Activated naive CD8-positive, alpha-beta T cell treated with anti-CD3 and anti-CD28 coated beads, Interleukin-2, amount 10 ng/mL, durations not matched to agents 7 days and 5 days (primary cell): ENCODE data around the gene SIM1. TPM values are rescaled to one million over a fixed set of nuclear protein-coding genes. Genes with fewer than 3 reads are reported as not detected.

Experiments used
- ATAC-seq: fragments of 150-1000 bp; cut with Tn5 transposase; one replicate; pipeline ENCODE4 v1.10.0; 2021; ENCODE audit warnings: low read depth, moderate library complexity
- POLR2A ChIA-PET: fragments of 350-600 bp; sonication (Branson Sonifier 250); formaldehyde crosslinking; loops from one replicate; lab custom pipeline; 2021; ENCODE audit warnings: antibody characterized with exemption; lab: Charles Lee
- DNase-seq: peaks from one replicate; pipeline ENCODE4 v3.0.0; 2021
- H3K27ac Mint-ChIP-seq: one replicate; pipeline ENCODE4 v1.8.0; 2022; ENCODE audit warnings: mild to moderate bottlenecking, mixed read lengths
- H3K27me3 Mint-ChIP-seq: one replicate; pipeline ENCODE4 v1.8.0; 2022; ENCODE audit warnings: mild to moderate bottlenecking, moderate library complexity, mixed read lengths
- H3K36me3 Mint-ChIP-seq: one replicate; pipeline ENCODE4 v1.8.0; 2021; ENCODE audit warnings: mild to moderate bottlenecking, mixed read lengths
- H3K4me1 Mint-ChIP-seq: one replicate; pipeline ENCODE4 v1.8.0; 2021; ENCODE audit warnings: mixed read lengths
- H3K4me3 Mint-ChIP-seq: one replicate; pipeline ENCODE4 v1.8.0; 2022; ENCODE audit warnings: mild to moderate bottlenecking, moderate library complexity, mixed read lengths
- H3K9me3 Mint-ChIP-seq: one replicate; pipeline ENCODE4 v1.8.0; 2021; ENCODE audit warnings: mixed read lengths
- total RNA-seq, 2 experiments: library from RNA; stranded (reverse); gene quantifications; one replicate each; pipeline ENCODE4 v1.2.3, GENCODE V29; 2021

Gene SIM1
- total RNA-seq, 2 experiments from 2014 or later = not detected

DNA sequence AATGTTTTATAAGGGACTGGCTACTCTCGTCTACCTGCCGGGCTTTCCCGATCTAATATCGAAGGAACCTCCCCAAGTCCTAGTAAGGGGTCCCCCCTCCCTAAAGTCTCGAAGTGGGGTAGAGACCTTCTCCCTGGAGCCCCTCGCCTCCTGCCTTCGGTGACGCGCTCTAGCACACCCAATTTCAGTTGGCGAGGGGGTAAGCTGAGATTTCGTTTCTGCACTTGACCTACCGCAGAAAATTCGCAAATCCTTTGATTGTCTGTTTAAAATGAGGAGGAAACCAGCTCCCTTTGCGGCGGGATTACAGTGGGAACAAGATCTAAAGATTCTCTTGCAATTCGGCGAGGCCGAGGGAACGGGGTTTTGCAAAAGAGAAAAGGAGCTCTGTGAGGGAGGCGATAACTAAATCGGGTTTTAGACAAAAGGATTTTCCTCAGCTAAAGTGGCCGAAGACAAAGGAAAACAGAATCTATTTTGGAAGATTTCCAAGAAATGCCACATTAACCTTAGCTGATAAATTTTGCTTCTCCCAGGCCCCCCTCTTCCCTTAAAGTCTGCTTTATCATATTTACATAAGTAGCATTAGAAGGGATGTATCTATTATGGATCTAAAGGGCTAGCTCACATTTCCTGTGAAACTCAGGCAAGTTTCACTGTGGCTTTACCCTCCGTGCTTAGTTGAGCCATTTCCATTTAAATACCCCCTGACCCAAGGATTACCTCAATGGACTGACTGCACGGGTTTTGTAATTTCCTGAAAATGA, 8.4 kb downstream of the SIM1 start:
- Mint-ChIP-seq H3K36me3 (no peaks in the 10 kb centered on the region), H3K27ac (peak overlapping the region; percentile 48), H3K9me3 (peaks cover 5% of the 10 kb centered on the region), H3K4me1 (peaks cover 3% of the 10 kb centered on the region), H3K4me3 (no peak overlapping the region), H3K27me3 (peaks cover 10% of the 10 kb centered on the region)
- no peak for DNase-seq
- no peak for ATAC-seq
- POLR2A ChIA-PET = no interaction called here

DNA sequence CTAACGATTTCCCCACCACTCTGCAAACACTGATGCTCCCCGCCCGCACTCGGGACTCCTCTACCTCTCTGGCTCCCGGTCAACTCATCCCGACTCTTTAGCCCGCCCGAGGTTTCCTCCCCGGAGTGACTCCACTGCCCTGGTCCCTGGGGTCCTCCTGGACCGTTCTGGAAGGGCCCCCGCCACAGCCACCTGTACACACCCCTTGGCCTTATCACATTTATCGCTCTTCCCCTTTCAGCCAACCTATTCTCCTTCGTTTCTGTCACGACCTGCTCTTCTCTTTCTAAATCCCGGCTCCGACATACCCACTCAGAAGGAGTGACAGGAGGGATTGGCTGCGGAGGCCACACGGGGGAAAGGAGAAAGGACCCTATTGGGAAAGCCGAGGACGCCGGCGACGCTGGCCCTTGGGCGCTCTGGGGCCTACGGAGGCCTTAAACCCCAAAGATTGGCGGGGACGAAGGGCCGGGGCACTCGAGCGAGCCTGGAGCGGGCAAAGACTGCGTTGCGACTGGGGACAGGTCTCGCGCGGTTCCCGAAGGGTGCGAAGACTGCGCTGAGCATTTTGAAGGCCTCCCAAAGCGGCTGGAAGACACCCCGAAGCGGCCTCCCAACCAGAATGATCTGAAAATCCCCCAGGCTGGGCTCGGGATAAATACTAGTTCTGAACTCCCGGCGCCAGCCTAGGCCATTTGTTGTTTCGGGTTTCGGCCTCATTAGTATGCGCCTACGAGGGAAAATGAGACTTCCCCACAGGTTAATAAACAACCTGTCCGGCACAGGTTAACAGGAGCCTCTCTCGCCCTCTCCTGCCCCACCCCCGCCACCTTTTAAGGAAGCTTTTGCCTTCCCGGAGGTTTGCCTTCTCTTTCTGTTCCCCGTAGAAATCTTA, 9.2 kb downstream of the SIM1 start:
- peaks cover 3% of the 10 kb centered on the region for H3K4me1 Mint-ChIP-seq
- no peak overlapping the region for H3K4me3 Mint-ChIP-seq
- no peak for ATAC-seq
- POLR2A ChIA-PET = no interaction called here
- H3K27ac Mint-ChIP-seq = peak overlapping the region; percentile 80
- no peaks in the 10 kb centered on the region for H3K36me3 Mint-ChIP-seq
- DNase-seq = peak; percentile 36
- H3K27me3 Mint-ChIP-seq = peaks cover 1% of the 10 kb centered on the region
- H3K9me3 Mint-ChIP-seq = peaks cover 5% of the 10 kb centered on the region

DNA sequence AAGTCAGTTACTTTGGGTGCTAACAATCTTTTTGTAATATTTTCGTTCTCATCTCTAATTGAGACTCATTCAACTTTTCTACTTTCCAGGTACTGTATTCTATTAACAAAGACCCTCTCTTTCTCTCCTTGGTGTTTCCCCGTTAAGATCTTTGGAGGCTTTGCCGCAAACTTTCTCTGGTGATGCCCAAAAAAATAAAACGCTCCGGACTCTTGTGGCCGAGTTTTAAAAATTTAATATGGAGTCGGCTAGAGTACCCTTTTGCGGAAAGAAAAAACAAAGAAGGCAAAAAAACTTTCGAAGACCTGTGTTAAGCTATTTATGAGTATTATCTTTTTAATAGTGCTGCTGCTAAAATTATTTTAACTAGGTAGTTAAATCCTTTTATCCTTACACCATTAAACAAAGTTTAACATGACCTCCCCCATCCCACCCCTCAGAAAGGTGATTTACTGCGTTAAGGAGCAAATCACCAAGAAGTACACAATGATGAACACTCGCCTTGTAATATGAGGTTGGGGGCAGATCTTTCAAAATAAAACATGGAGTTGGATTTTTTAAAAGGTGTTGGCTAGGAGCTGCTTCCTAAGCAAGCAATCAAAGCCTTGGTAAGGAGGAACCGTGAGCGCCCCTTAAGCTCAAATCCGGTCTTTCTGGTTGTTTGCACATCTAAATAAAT, 10.0 kb downstream of the SIM1 start:
- Mint-ChIP-seq H3K27ac (peak overlapping the region; percentile 80), H3K27me3 (no peaks in the 10 kb centered on the region), H3K9me3 (peaks cover 5% of the 10 kb centered on the region), H3K4me1 (peaks cover 3% of the 10 kb centered on the region), H3K4me3 (no peak overlapping the region), H3K36me3 (no peaks in the 10 kb centered on the region)
- POLR2A ChIA-PET = no interaction called here
- ATAC-seq (no peak), DNase-seq (no peak)

DNA sequence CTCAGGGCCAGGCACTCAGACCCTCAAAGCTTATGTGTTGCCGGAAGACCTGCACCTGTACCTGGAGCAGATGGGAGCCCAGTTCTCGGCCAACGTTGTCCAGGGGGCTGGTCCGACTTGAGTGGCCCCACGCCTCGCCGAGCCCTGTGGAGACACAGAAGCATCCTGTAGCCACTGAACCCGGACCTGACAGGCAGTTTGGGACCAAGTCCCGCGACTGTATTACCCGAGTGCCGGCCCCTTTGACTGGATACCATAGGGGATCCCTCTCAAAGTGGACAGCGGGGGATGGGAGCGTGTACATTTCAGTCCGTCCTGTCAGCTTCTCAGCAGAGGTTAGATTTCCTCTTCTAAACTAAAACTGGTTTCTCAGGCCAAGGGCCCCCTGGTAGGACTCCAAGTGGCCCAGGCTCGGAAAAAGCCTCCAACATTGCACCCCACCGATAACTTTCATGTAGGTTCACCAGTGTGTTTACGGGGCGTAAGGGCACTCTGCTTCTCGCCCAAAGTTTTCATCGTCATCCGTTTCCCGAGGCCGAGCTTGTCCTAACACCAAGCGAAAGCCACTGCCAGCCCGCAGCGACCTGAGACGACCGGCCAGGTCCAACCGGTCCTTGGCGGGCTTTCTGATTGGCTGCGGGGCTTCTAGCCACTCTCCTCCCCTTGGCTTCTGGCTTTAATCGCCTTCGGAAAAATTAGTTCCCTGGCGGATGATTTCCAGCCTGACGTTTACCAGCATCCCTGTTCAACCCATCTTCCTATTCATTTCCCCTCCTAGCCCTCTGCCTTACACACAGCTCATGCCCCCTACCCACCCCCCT, 10.8 kb downstream of the SIM1 start:
- peaks cover 3% of the 10 kb centered on the region for H3K4me1 Mint-ChIP-seq

DNA sequence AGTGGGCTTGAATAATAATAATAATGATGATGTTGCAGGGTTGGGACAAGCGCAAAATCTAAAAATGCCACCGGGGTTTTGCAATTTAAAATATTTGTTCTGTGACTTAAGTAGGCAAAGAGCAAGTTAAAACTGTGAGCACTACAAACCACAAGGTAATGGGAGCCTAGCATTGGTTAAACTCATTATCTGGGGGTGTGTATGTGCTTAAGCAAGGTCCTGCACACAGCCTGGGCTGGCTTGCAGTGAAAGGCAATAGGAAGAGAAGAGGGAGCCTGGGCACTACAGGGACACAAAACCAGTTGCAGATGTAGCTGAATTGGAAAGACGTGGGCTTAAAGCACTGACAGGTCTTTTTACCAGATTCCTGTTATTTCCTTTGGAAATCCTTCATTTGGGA, 11.7 kb downstream of the SIM1 start:
- peaks cover 16% of the 10 kb centered on the region for H3K27me3 Mint-ChIP-seq
- peaks cover 3% of the 10 kb centered on the region for H3K4me1 Mint-ChIP-seq
- peaks cover 7% of the 10 kb centered on the region for H3K9me3 Mint-ChIP-seq
- H3K36me3 Mint-ChIP-seq = no peaks in the 10 kb centered on the region
- no peak overlapping the region for H3K27ac Mint-ChIP-seq
- ATAC-seq (no peak), DNase-seq (no peak)
- H3K4me3 Mint-ChIP-seq = no peak overlapping the region
- POLR2A ChIA-PET = no interaction called here

More for the DNA sequence above, 10.8 kb downstream of the SIM1 start:
- DNase-seq = no peak
- no peaks in the 10 kb centered on the region for H3K36me3 Mint-ChIP-seq
- peaks cover 7% of the 10 kb centered on the region for H3K9me3 Mint-ChIP-seq
- no peak overlapping the region for H3K27ac Mint-ChIP-seq
- peaks cover 7% of the 10 kb centered on the region for H3K27me3 Mint-ChIP-seq
- POLR2A ChIA-PET = no interaction called here
- no peak for ATAC-seq
- no peak overlapping the region for H3K4me3 Mint-ChIP-seq

DNA sequence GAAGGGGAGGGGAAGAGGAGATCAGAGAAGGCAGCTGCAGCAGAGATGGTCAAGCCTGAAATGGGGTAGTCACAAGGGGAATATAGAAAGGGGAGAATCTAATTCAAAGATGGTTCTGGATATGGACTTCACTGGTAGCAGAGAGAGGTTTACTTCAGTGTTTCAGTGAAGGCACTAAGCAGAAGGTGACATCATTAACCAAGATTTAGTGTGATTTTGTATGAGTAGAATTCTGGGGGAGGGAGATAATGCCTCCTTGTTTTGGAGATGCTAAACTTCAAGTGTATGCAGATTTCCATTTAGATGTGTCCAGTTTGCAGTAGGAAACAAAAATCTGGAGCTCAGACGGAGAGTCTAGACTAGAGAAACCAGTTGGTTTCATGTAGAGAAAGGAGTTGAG, 13.1 kb downstream of the SIM1 start:
- POLR2A ChIA-PET = no interaction called here
- peaks cover 31% of the 10 kb centered on the region for H3K27me3 Mint-ChIP-seq

DNA sequence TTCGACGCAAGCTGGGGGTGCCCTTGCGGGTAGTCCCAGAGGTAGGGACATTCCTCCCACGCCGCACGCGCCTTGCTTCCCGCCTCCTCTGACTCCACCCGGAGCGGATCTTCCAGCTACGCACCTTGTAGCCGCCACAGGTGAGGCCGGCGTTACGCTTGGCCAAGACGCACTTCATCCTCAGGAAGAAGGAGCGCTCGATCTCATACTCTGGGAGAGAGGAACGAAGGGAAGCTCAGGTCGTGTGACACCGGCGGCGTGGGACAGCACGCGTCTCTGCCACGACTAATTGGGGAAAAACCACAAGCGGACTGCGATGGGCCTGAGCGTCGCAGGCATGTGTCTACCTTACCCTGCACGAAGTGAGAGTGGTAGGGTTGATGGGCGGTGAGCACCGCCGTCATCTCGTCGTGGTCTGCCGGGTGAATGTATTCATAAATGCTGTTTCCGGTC, 15.5 kb downstream of the SIM1 start:
- no peak for ATAC-seq
- no peak overlapping the region for H3K27ac Mint-ChIP-seq

More for the DNA sequence above, 13.1 kb downstream of the SIM1 start:
- ATAC-seq (no peak), DNase-seq (no peak)
- Mint-ChIP-seq H3K9me3 (peaks cover 3% of the 10 kb centered on the region), H3K36me3 (no peaks in the 10 kb centered on the region), H3K27ac (no peak overlapping the region), H3K4me3 (no peak overlapping the region), H3K4me1 (peaks cover 6% of the 10 kb centered on the region)

DNA sequence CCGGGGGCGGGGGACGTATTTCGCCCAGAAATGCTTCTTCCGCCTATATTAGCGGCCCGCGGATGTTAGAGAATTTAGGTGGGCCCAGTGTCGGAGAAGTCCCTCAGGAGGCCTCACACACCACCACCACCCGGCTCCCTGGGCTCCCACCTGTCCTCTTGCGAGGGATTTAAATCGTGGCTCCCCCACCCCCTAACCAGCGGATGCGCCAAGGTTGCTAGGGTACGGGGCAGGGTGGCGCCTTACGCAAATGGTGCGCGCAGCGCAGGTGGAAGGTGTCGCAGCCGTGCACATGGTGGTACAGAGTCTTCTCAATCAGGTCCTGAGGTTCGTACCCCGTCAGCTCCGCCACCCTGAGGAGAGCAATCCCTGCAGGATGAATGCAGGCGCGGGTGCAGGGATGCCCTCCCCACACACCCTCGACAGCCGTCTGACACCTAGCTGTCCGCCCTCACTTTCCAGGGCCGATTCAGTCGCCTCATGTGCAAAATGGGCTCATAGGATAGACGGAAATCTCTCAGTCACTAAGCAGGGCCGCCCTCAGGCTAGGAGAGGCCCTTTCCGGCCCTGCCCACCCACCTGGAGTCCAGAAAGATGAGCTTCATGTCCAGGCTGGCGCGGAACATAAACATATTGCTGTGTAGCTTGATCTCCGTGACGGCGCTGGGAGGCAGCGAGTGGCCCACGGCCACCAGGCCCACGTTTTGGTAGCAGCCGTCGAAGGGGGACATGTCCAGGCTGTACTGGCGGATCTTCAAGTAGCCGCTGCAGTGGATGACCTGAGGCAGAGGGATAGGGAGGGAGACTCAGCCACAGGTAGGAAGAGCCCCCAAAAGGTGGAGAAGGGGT, 16.6 kb downstream of the SIM1 start:
- Mint-ChIP-seq H3K27me3 (peaks cover 57% of the 10 kb centered on the region), H3K4me1 (peaks cover 2% of the 10 kb centered on the region)

More for the DNA sequence above, 15.5 kb downstream of the SIM1 start:
- Mint-ChIP-seq H3K4me1 (peaks cover 2% of the 10 kb centered on the region), H3K27me3 (peaks cover 47% of the 10 kb centered on the region), H3K36me3 (no peaks in the 10 kb centered on the region), H3K4me3 (no peak overlapping the region), H3K9me3 (peaks cover 2% of the 10 kb centered on the region)
- POLR2A ChIA-PET = no interaction called here
- DNase-seq = no peak

DNA sequence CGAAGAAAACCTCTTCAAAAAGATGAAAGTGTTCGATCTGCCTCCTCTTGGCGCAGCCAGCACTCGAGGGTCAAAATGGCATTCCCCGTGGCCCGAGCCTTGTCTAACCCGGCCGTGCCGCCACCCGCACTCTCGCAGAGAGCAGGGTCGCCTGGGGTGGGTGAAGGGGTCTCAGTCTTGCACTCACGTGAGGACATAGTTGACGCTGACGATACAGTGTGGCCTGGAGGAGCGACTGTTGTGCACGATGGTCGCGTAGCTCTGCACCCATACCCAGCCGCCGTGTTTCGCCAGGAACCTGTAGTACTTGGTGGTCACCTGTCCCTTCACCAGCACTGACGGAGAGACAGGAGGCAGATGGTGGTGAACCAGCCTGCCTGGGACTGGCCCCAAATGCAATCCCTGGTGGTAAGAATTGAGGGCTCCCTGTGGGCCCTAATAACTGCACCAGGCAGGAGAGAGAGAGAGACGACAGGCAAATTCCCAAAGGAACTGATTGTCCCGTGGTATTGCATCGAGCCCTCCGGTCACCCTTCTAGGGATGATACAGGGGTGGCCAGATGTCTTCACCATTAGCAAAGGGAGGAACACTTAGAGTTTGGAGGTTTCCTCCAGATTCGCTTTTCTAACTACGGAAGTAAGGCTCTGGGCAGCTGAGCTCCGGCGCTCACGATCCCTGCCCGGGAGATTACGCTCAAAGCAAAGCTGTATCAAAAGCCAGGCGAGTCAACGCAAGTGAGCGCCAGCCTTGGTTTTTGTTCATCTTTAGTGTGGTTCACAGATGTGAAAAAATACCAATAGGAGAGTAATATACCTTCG, 17.4 kb downstream of the SIM1 start:
- H3K9me3 Mint-ChIP-seq = peaks cover 2% of the 10 kb centered on the region
- no peak for ATAC-seq
- POLR2A ChIA-PET = no interaction called here
- H3K27ac Mint-ChIP-seq = no peak overlapping the region
- H3K36me3 Mint-ChIP-seq = no peaks in the 10 kb centered on the region
- no peak for DNase-seq
- peaks cover 2% of the 10 kb centered on the region for H3K4me1 Mint-ChIP-seq
- H3K27me3 Mint-ChIP-seq = peaks cover 59% of the 10 kb centered on the region
- H3K4me3 Mint-ChIP-seq = no peak overlapping the region

More for the DNA sequence above, 16.6 kb downstream of the SIM1 start:
- Mint-ChIP-seq H3K9me3 (peaks cover 2% of the 10 kb centered on the region), H3K4me3 (no peak overlapping the region), H3K27ac (peak overlapping the region; percentile 9), H3K36me3 (no peaks in the 10 kb centered on the region)
- no peak for DNase-seq
- ATAC-seq = no peak
- POLR2A ChIA-PET = no interaction called here

DNA sequence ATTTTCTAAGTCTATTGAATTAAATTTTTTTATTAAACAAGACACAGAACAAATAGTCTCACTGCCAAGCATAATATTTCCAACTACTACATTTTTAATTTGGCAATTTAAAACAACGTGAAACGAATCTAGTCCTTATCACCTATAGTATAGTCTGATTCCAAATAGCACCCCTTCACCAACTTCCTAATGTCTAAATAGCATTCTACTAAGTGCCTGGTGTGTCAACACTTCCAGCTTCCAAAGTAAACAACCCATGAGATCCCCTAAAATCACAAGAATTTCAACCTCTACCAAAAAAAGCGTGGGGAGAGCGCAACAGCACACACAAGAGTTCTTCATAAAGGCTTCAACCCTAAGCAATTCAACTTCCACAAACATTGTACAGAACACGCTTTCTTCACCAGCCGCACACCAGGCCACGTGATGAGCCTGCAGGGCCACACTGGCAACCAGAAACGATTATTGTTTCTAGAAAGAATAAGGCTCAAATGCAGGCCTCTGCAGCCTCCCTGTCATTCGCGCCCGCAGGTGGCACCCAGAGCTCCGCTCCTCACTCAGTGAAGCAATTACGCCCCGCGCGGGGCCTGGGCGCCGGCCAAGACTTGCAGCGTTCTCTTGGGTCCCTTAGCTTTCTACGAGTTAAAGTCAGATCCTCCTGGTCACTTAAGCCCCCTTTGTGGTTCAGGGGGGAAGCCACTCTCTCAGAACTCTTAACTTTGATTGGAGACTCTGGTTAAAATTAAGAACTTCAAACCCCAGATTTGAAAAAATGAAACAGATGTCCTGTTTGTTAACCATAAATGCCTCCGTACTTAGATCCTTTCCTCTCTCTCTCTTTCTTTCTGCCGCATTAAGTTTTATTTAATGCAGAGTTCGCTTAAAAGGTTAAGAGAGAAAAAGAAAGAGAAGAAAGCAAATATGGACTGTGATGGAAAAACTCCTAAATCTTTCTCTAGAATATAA, 18.3 kb downstream of the SIM1 start:
- no peak for ATAC-seq
- DNase-seq = no peak
- Mint-ChIP-seq H3K36me3 (no peaks in the 10 kb centered on the region), H3K4me1 (peaks cover 2% of the 10 kb centered on the region), H3K27ac (no peak overlapping the region), H3K4me3 (no peak overlapping the region), H3K9me3 (peaks cover 2% of the 10 kb centered on the region), H3K27me3 (peaks cover 63% of the 10 kb centered on the region)
- POLR2A ChIA-PET = no interaction called here

DNA sequence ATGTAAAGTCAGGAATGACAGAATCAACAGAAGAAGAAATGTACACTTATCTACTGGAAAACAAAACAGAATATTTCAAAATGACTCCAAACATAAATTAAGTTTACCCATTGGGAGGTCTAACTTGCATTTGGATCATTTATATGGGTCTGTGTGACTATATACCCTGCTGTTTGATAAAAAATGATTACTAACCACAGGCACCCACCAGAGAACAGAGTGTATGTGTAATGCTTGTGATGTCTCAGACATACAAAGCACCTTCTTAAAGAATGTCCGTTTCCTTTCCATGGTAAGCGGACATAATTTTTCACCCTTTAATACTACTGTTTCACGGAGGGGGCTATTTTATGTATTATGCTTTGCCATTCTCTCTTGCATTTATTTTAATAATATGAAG, 19.2 kb downstream of the SIM1 start:
- H3K27me3 Mint-ChIP-seq = peaks cover 65% of the 10 kb centered on the region
- POLR2A ChIA-PET = no interaction called here
- H3K27ac Mint-ChIP-seq = no peak overlapping the region
- no peak for DNase-seq
- H3K36me3 Mint-ChIP-seq = no peaks in the 10 kb centered on the region
- no peak for ATAC-seq
- peaks cover 2% of the 10 kb centered on the region for H3K4me1 Mint-ChIP-seq
- H3K9me3 Mint-ChIP-seq = peaks cover 2% of the 10 kb centered on the region
- H3K4me3 Mint-ChIP-seq = no peak overlapping the region
